ENCODE measurements around the gene NEDD8.

Gene NEDD8

DNA sequence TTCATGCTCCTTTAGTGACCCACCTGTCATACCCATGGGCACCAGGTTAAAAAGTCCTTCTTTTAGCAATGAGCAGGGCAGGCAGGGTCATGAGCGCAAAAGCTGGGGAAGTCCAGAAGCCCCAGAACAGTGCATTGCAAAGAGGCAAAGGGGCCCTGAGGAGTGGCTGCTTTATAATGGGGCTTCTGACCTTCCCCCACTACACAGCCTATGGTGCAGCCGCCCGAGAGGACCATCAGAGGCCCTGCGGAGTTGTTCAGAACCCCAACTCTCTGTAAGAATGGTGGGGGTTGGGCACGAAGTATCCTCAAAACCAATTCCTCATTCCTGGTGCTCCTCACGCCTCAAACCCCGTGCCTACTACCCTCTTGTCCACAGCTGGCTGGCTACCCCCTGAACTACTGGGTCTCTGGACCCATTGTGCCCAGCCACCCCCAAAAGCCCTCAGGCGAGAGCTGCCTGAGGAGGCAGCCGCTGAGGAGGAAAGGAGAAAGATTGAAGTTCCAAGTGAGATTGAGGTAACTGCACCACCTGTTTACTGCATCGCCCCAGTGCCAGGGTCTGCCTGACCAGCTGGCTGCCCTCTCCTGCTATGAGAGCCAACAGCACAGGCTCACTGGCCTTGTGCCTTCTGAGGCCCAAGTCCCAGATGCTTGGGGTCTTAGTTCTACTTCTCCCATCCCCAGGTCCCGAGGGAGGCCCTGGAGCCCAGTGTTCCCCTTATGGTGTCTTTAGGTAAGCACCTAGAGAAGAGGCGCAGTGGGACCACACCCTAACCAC lies 53.6 kb downstream of the NEDD8 start:
- Histone ChIP-seq H3K36me3 (ENCODE audit: insufficient read depth, low read length) (peaks cover 54% of the 10 kb centered on the region), H3K4me3 (ENCODE audit: low read depth in 1 of 2, low read length in 2 of 2) (no peak overlapping the region), H3K9me3 (ENCODE audit: low read length) (no peaks in the 10 kb centered on the region), H3K27ac (ENCODE audit: low read depth, low read length) (no peak overlapping the region), H3K9ac (ENCODE audit: low read length) (no peak overlapping the region), H3K4me1 (ENCODE audit: insufficient read depth, low read length) (peaks cover 11% of the 10 kb centered on the region), H3K27me3 (ENCODE audit: control insufficient read depth in 1 of 2, insufficient read depth in 2 of 2, low read length in 2 of 2) (no peaks in the 10 kb centered on the region)

- Histone ChIP-seq H3K9ac (ENCODE audit: low read length) (no peak overlapping the region), H3K9me3 (ENCODE audit: low read length) (no peaks in the 10 kb centered on the region), H3K27me3 (ENCODE audit: control insufficient read depth in 1 of 2, insufficient read depth in 2 of 2, low read length in 2 of 2) (no peaks in the 10 kb centered on the region), H3K27ac (ENCODE audit: low read depth, low read length) (no peak overlapping the region), H3K36me3 (ENCODE audit: insufficient read depth, low read length) (peaks cover 48% of the 10 kb centered on the region), H3K4me3 (ENCODE audit: low read depth in 1 of 2, low read length in 2 of 2) (no peak overlapping the region), H3K4me1 (ENCODE audit: insufficient read depth, low read length) (peaks cover 11% of the 10 kb centered on the region)
These were observed 54.3 kb downstream of the NEDD8 start for GRCh38 chr14:24177891-24178290.

DNA sequence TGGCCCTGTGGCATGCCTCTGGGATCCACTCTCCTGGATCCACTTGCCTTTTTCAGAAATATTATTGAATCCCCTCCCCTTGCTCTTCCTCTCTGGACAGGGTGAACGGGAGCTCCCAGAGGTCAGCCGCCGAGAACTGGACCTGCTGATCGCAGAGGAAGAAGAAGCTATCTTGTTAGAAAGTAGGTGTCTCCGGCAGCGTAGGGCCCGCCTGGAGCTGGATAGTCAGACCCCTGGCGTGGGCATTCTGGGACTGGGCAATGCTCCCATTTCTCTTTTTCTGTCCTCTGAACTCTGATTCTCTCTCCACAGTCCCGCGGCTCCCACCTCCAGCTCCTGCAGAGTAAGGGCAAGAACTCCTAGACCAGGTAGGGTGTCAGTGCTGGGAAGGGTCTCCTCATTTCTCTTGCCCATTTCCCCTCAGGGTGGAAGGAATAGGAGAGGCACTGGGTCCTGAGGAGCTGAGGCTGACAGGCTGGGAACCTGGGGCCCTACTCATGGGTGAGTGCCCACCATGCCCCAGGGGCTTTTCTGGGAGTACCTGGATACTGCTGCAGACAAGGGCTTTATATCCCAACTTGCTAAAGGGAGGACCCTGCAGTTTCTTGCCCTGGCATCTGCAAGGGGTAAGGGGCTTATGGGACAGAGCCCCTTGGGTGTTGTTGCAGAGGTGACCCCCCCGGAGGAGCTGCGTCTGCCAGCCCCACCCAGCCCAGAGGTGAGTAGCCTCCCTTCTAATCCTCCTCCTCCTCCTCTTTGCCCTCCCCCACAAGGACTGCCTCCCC lies 54.9 kb downstream of the NEDD8 start:
- H3K27me3 ChIP-seq (ENCODE audit: control insufficient read depth in 1 of 2, insufficient read depth in 2 of 2, low read length in 2 of 2), result no peaks in the 10 kb centered on the region
- peaks cover 42% of the 10 kb centered on the region for H3K36me3 ChIP-seq (ENCODE audit: insufficient read depth, low read length)
- no peak overlapping the region for H3K9ac ChIP-seq (ENCODE audit: low read length)
- no peak overlapping the region for H3K4me3 ChIP-seq (ENCODE audit: low read depth in 1 of 2, low read length in 2 of 2)
- peaks cover 11% of the 10 kb centered on the region for H3K4me1 ChIP-seq (ENCODE audit: insufficient read depth, low read length)
- H3K27ac ChIP-seq (ENCODE audit: low read depth, low read length), result no peak overlapping the region
- no peaks in the 10 kb centered on the region for H3K9me3 ChIP-seq (ENCODE audit: low read length)

- H3K4me3 ChIP-seq (ENCODE audit: low read depth in 1 of 2, low read length in 2 of 2), result no peak overlapping the region
- H3K4me1 ChIP-seq (ENCODE audit: insufficient read depth, low read length), result peaks cover 11% of the 10 kb centered on the region
- H3K27ac ChIP-seq (ENCODE audit: low read depth, low read length), result no peak overlapping the region
- peaks cover 37% of the 10 kb centered on the region for H3K36me3 ChIP-seq (ENCODE audit: insufficient read depth, low read length)
- H3K9ac ChIP-seq (ENCODE audit: low read length), result no peak overlapping the region
- H3K9me3 ChIP-seq (ENCODE audit: low read length), result no peaks in the 10 kb centered on the region
- H3K27me3 ChIP-seq (ENCODE audit: control insufficient read depth in 1 of 2, insufficient read depth in 2 of 2, low read length in 2 of 2), result no peaks in the 10 kb centered on the region
These were observed 55.6 kb downstream of the NEDD8 start for GRCh38 chr14:24176599-24176998.

DNA sequence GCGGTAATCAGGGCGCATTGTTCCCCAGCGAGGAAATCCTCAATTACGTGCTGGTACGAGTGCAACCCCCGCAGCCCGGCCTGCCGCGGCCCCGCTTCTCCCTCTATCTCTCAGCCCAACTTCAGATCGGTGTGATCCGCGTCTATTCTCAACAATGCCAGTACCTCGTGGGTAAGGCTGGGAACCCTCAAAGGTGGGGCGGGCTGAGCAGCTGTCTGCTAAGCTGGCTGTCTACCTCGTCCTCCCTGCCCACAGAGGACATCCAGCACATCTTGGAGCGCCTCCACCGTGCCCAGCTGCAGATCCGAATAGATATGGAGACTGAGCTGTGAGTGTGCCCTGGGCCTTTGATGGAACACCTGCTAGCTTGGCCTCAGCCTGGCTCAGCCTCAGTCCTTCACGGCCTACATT lies 59.3 kb downstream of the NEDD8 start:
- H3K4me1 ChIP-seq (ENCODE audit: insufficient read depth, low read length), result no peaks in the 10 kb centered on the region
- H3K36me3 ChIP-seq (ENCODE audit: insufficient read depth, low read length), result peaks cover 13% of the 10 kb centered on the region
- no peaks in the 10 kb centered on the region for H3K9me3 ChIP-seq (ENCODE audit: low read length)
- H3K27me3 ChIP-seq (ENCODE audit: control insufficient read depth in 1 of 2, insufficient read depth in 2 of 2, low read length in 2 of 2), result no peaks in the 10 kb centered on the region
- H3K9ac ChIP-seq (ENCODE audit: low read length), result no peak overlapping the region
- peak overlapping the region; percentile 34 for H3K27ac ChIP-seq (ENCODE audit: low read depth, low read length)
- H3K4me3 ChIP-seq (ENCODE audit: low read depth in 1 of 2, low read length in 2 of 2), result no peak overlapping the region

DNA sequence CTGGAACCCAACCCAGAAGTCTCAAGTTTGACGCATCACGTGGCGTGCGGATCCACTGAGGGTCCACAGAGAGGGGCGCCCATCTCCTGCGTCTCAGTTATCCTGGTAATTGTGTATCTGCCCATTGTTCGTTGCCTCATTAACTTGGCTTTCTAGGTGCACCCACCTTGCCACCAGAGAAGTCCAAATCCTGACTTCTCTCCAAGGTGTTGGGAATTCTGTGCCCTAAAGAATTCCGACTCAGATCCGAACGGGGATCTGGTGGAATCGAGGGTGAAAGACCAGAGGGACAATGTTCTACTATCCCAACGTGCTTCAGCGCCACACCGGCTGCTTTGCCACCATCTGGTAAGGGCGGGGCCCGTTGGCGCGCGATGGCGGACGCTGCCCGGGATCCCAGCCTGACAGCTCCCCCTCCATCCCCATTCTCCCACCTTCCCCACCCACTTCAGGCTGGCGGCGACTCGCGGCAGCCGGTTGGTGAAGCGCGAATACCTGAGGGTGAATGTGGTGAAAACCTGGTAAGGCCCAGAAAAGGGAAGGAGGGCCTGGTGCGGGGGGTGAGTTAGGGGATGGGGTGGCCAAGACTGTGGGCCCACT lies 59.8 kb downstream of the NEDD8 start:
- Histone ChIP-seq H3K36me3 (ENCODE audit: insufficient read depth, low read length) (peaks cover 10% of the 10 kb centered on the region), H3K27me3 (ENCODE audit: control insufficient read depth in 1 of 2, insufficient read depth in 2 of 2, low read length in 2 of 2) (no peaks in the 10 kb centered on the region), H3K9ac (ENCODE audit: low read length) (no peak overlapping the region), H3K27ac (ENCODE audit: low read depth, low read length) (peak overlapping the region; percentile 34), H3K4me1 (ENCODE audit: insufficient read depth, low read length) (no peaks in the 10 kb centered on the region), H3K4me3 (ENCODE audit: low read depth in 1 of 2, low read length in 2 of 2) (peak overlapping the region; percentile 21 to 64), H3K9me3 (ENCODE audit: low read length) (no peaks in the 10 kb centered on the region)

DNA sequence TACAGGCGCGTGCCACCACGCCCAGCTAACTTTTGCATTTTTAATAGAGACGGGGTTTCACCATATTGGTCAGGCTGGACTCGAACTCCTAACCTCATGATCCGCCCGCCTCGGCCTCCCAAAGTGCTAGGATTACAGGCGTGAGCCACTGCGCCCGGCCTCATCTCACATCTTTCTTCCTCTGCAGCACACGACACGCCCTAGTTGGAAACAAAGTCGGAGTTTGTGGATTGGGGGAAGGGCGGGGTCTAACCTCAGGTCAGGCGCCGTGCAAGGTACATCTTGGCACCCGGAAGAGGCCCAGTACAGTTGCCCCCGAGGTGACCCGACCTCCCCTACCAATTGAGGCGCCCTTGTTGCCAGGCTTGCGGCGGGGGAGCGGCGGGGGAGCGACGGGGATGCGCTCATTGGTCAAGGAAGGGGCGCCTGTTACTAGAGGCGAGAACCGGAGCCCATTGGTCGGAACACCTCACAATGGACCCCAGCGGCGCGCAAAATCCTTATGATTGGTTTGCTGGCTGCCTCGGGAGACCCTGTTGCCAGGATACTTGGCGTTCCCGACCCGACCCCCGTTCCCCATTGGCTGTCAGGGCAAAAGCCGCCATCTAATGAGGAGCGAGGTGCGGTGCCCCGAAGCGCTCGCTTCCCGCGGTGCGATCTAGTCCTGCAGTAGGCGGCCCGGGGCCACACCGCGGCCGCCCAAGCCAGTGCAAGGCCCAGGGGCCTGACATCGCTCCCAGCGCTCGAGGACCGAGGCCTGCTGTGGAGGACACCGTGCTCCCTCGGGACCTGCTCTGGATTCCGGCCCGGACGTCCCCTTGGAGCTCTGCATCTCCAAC lies 60.5 kb downstream of the NEDD8 start, which contains the start of gene REC8:
Gene REC8 (plus strand): TSS at position 659 of the 839 bp plus-strand sequence. CDS start 473 bp downstream, outside the sequence.
- no peaks in the 10 kb centered on the region for H3K4me1 ChIP-seq (ENCODE audit: insufficient read depth, low read length)
- H3K27me3 ChIP-seq (ENCODE audit: control insufficient read depth in 1 of 2, insufficient read depth in 2 of 2, low read length in 2 of 2), result no peaks in the 10 kb centered on the region
- peak within 1 kb of the TSS; percentile 21 to 64 for H3K4me3 ChIP-seq (ENCODE audit: low read depth in 1 of 2, low read length in 2 of 2)
- peak within 1 kb of the TSS; percentile 56 for H3K27ac ChIP-seq (ENCODE audit: low read depth, low read length)
- no peak within 1 kb of the TSS for H3K9ac ChIP-seq (ENCODE audit: low read length)
- peaks cover 6% of the 10 kb centered on the region for H3K36me3 ChIP-seq (ENCODE audit: insufficient read depth, low read length)
- H3K9me3 ChIP-seq (ENCODE audit: low read length), result no peaks in the 10 kb centered on the region

DNA sequence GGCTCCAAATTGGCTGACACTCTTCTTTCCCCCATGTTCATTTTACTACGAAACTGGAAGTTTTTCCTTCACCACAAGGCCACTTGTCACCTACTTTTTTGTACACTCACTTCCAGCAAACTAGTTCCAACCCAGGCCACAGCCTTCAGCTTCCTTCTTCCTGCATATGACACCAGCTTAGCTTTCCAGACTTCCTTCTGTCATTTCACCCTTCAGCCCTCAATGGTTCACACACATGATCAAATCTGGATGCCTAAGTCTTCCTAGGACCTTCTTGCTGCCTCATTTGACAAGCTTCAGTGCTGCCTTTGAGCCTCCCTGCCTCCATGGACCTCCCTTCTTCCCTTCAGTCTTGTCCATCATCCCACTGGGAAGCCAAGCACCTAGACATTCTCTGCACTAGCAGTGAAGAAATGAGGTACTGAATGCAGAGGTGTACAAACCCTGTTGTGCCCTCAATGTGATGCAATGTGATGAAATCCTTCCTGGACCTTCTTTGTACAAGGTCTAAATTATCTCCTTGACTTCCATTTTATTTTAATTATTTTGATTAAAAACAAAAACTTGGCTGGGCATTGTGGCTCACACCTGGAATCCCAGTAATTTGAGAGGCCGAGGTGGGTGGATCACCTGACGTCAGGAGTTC lies 64.6 kb downstream of the NEDD8 start:
- Histone ChIP-seq H3K36me3 (ENCODE audit: insufficient read depth, low read length) (peaks cover 42% of the 10 kb centered on the region), H3K4me3 (ENCODE audit: low read depth in 1 of 2, low read length in 2 of 2) (no peak overlapping the region), H3K27ac (ENCODE audit: low read depth, low read length) (no peak overlapping the region)

More for the DNA sequence above, 64.6 kb downstream of the NEDD8 start:
- Histone ChIP-seq H3K9me3 (ENCODE audit: low read length) (no peaks in the 10 kb centered on the region), H3K9ac (ENCODE audit: low read length) (no peak overlapping the region), H3K27me3 (ENCODE audit: control insufficient read depth in 1 of 2, insufficient read depth in 2 of 2, low read length in 2 of 2) (no peaks in the 10 kb centered on the region), H3K4me1 (ENCODE audit: insufficient read depth, low read length) (peaks cover 9% of the 10 kb centered on the region)

Measured in muscle layer of colon (tissue), 2 donors.